ENCODE measurements around the gene NCK2.

GRCh38 chr2:105857076-105857740, 112.5 kb downstream of the NCK2 start:
- TF ChIP-seq CTCF (conservative IDR thresholded peaks at IDR 0.05; ENCODE audit: low read depth, low read length): no peak
- TF ChIP-seq EZH2 (IDR thresholded peaks at IDR 0.05; ENCODE audit: low read length, unreplicated experiment): no peak
